ENCODE measurements around the gene INPP5A.

The INPP5A gene

GRCh38 chr10:132693676-132694075, 156.1 kb downstream of the INPP5A start:
- no peak for TF ChIP-seq CTCF (IDR thresholded peaks at IDR 0.05; ENCODE audit: insufficient read depth, low read length, missing control alignments)
- CTCF ChIA-PET = interaction anchor here (2.8 kb wide), 1 partner anchor 39 kb away, joined by 13 read pairs; no protein-coding TSS in a partner anchor
- POLR2A ChIA-PET = interaction anchor here (1.1 kb wide), 1 partner anchor 66 kb away, joined by 3 read pairs; no protein-coding TSS in a partner anchor
- no peak overlapping the region for H3K4me3 ChIP-seq (ENCODE audit: low read depth, low read length)
- no peak for DNase-seq (ENCODE audit: low read depth, low spot score)

- no peak overlapping the region for H3K4me3 ChIP-seq (ENCODE audit: low read depth, low read length)
- TF ChIP-seq CTCF (IDR thresholded peaks at IDR 0.05; ENCODE audit: insufficient read depth, low read length, missing control alignments) = no peak
- ChIA-PET POLR2A (no interaction called here), CTCF (interaction anchor here (0.6 kb wide), 1 partner anchor 40 kb away, joined by 3 read pairs; no protein-coding TSS in a partner anchor)
- DNase-seq (ENCODE audit: low read depth, low spot score) = no peak
Measured at GRCh38 chr10:132696204-132696603, 158.6 kb downstream of the INPP5A start.

- ChIA-PET POLR2A (no interaction called here), CTCF (interaction anchor here (0.6 kb wide), 1 partner anchor 40 kb away, joined by 3 read pairs; no protein-coding TSS in a partner anchor)
- no peak overlapping the region for H3K4me3 ChIP-seq (ENCODE audit: low read depth, low read length)
- TF ChIP-seq CTCF (IDR thresholded peaks at IDR 0.05; ENCODE audit: insufficient read depth, low read length, missing control alignments) = no peak
- DNase-seq (ENCODE audit: low read depth, low spot score) = no peak
Measured at GRCh38 chr10:132696728-132697577, 159.4 kb downstream of the INPP5A start.

GRCh38 chr10:132697578-132698200, 160.1 kb downstream of the INPP5A start:
- no peak overlapping the region for H3K4me3 ChIP-seq (ENCODE audit: low read depth, low read length)
- no peak for TF ChIP-seq CTCF (IDR thresholded peaks at IDR 0.05; ENCODE audit: insufficient read depth, low read length, missing control alignments)
- DNase-seq (ENCODE audit: low read depth, low spot score) = no peak
- ChIA-PET CTCF (no interaction called here), POLR2A (no interaction called here)

GRCh38 chr10:132698211-132698751, 160.7 kb downstream of the INPP5A start:
- DNase-seq (ENCODE audit: low read depth, low spot score) = no peak
- ChIA-PET POLR2A (no interaction called here), CTCF (no interaction called here)
- no peak for TF ChIP-seq CTCF (IDR thresholded peaks at IDR 0.05; ENCODE audit: insufficient read depth, low read length, missing control alignments)
- no peak overlapping the region for H3K4me3 ChIP-seq (ENCODE audit: low read depth, low read length)

GRCh38 chr10:132698761-132699391, 161.3 kb downstream of the INPP5A start:
- no peak for DNase-seq (ENCODE audit: low read depth, low spot score)
- TF ChIP-seq CTCF (IDR thresholded peaks at IDR 0.05; ENCODE audit: insufficient read depth, low read length, missing control alignments) = no peak
- CTCF ChIA-PET = no interaction called here
- POLR2A ChIA-PET = no interaction called here
- H3K4me3 ChIP-seq (ENCODE audit: low read depth, low read length) = no peak overlapping the region
